Loucy (cell line): Measurements from ENCODE around the gene KCNC4.

ENCODE experiments used
- CTCF ChIP-seq: fragments of 200-600 bp; sonication (generic); conservative IDR thresholded peaks from 2 replicates; pipeline ENCODE4 v1.5.1; 2014; ENCODE audit warnings: mild to moderate bottlenecking, antibody characterized with exemption, low read length
- EZH2phosphoT487 ChIP-seq: fragments of 200-600 bp; IDR thresholded peaks from 2 replicates; pipeline ENCODE4 v1.6.1; 2018; ENCODE audit warnings: antibody characterized with exemption, mild to moderate bottlenecking, moderate library complexity, borderline replicate concordance

GRCh38 chr1:110200190-110200589 is 9.9 kb upstream of the KCNC4 start:
- TF ChIP-seq CTCF (no peak), EZH2phosphoT487 (no peak)
